ENCODE data around the gene LDHA. TPM values are rescaled to one million over a fixed set of nuclear protein-coding genes. Genes with fewer than 3 reads are reported as not detected.

LDHA gene
- total RNA-seq, 3 donors from 2014 or later (not counting 1 experiment from before 2014, with no cell fraction given): 217 to 275 (median 228) TPM

DNA sequence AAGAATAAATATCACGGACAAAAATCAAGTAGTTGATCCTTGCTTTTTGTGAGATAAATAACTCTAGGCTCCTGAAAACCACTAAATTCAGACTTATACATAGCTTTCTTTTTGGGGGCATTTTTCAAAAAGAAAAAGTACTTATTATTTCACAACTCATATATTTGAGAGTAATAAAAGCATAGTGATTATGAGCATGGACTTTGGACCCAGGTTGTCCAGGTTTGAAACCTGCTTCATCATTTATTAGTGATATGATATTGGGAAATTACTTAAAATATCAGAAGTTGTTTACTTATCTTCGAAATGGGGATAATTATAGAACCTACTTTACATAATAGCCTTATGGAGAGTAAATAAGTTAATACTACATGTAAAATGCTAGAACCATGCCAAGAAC lies 44.3 kb downstream of the LDHA start:
- no peak for DNase-seq
- intact Hi-C loops (cut with micrococcal nuclease): no loop called here
- no peaks in the 10 kb centered on the region for H3K36me3 Mint-ChIP-seq
- no CpG with 5 or more reads among the region's 2 CpGs for WGBS (ENCODE audit: insufficient coverage)
- Histone ChIP-seq H3K4me1 (ENCODE audit: control insufficient read depth, insufficient read depth, low read length) (no peaks in the 10 kb centered on the region), H3K9me3 (ENCODE audit: control insufficient read depth, insufficient read depth, low read length) (no peaks in the 10 kb centered on the region), H3K27ac (ENCODE audit: low read length) (no peak overlapping the region), H3K27me3 (ENCODE audit: control insufficient read depth, insufficient read depth, low read length) (no peaks in the 10 kb centered on the region), H3K4me3 (ENCODE audit: low read length) (no peak overlapping the region), H3K36me3 (ENCODE audit: control insufficient read depth, insufficient read depth, low read length) (no peaks in the 10 kb centered on the region)
- no peaks in the 10 kb centered on the region for H3K4me1 Mint-ChIP-seq
- peaks cover 0 to under 1% of the 10 kb centered on the region in 2 donors for H3K27me3 Mint-ChIP-seq (ENCODE audit: low read depth in 2 of 2)
- H3K27ac Mint-ChIP-seq: no peak overlapping the region
- H3K9me3 Mint-ChIP-seq: no peaks in the 10 kb centered on the region
- TF ChIP-seq, protein P1, sequence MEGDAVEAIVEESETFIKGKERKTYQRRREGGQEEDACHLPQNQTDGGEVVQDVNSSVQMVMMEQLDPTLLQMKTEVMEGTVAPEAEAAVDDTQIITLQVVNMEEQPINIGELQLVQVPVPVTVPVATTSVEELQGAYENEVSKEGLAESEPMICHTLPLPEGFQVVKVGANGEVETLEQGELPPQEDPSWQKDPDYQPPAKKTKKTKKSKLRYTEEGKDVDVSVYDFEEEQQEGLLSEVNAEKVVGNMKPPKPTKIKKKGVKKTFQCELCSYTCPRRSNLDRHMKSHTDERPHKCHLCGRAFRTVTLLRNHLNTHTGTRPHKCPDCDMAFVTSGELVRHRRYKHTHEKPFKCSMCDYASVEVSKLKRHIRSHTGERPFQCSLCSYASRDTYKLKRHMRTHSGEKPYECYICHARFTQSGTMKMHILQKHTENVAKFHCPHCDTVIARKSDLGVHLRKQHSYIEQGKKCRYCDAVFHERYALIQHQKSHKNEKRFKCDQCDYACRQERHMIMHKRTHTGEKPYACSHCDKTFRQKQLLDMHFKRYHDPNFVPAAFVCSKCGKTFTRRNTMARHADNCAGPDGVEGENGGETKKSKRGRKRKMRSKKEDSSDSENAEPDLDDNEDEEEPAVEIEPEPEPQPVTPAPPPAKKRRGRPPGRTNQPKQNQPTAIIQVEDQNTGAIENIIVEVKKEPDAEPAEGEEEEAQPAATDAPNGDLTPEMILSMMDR (IDR thresholded peaks at IDR 0.05): no peak
- no peak overlapping the region for H3K4me3 Mint-ChIP-seq
- ATAC-seq: no peak

- Histone ChIP-seq H3K36me3 (ENCODE audit: control insufficient read depth, insufficient read depth, low read length) (no peaks in the 10 kb centered on the region), H3K4me3 (ENCODE audit: low read length) (no peak overlapping the region), H3K27me3 (ENCODE audit: control insufficient read depth, insufficient read depth, low read length) (no peaks in the 10 kb centered on the region), H3K27ac (ENCODE audit: low read length) (no peak overlapping the region), H3K9me3 (ENCODE audit: control insufficient read depth, insufficient read depth, low read length) (no peaks in the 10 kb centered on the region), H3K4me1 (ENCODE audit: control insufficient read depth, insufficient read depth, low read length) (no peaks in the 10 kb centered on the region)
- intact Hi-C loops (cut with micrococcal nuclease): no loop called here
- no peak for DNase-seq
- TF ChIP-seq, protein P1 (IDR thresholded peaks at IDR 0.05): no peak
- Mint-ChIP-seq H3K4me1 (no peaks in the 10 kb centered on the region), H3K9me3 (no peaks in the 10 kb centered on the region), H3K27ac (no peak overlapping the region), H3K36me3 (no peaks in the 10 kb centered on the region), H3K4me3 (no peak overlapping the region), H3K27me3 (ENCODE audit: low read depth in 2 of 2) (peaks cover 7 to 19% of the 10 kb centered on the region in 2 donors)
- no peak for ATAC-seq
- WGBS (ENCODE audit: insufficient coverage): 84% methylated on average over 3 of the region's 3 CpGs
Observed at GRCh38 chr11:18449251-18449650, 54.9 kb downstream of the LDHA start.

GRCh38 chr11:18452927-18453326 lies 58.6 kb downstream of the LDHA start:
- Mint-ChIP-seq H3K4me1 (peaks cover 0 to 6% of the 10 kb centered on the region in 2 donors), H3K27ac (no peak overlapping the region), H3K9me3 (no peaks in the 10 kb centered on the region), H3K36me3 (no peaks in the 10 kb centered on the region), H3K4me3 (no peak overlapping the region), H3K27me3 (ENCODE audit: low read depth in 2 of 2) (peaks cover 0 to 17% of the 10 kb centered on the region in 2 donors)
- no peaks in the 10 kb centered on the region for H3K27me3 ChIP-seq (ENCODE audit: control insufficient read depth, insufficient read depth, low read length)
- no peak overlapping the region for H3K27ac ChIP-seq (ENCODE audit: low read length)
- ATAC-seq (no peak), DNase-seq (no peak)
- TF ChIP-seq, protein P1 (IDR thresholded peaks at IDR 0.05): no peak
- H3K9me3 ChIP-seq (ENCODE audit: control insufficient read depth, insufficient read depth, low read length): no peaks in the 10 kb centered on the region
- intact Hi-C loops (cut with micrococcal nuclease): no loop called here
- 89% methylated on average over 2 of the region's 2 CpGs for WGBS (ENCODE audit: insufficient coverage)
- no peaks in the 10 kb centered on the region for H3K36me3 ChIP-seq (ENCODE audit: control insufficient read depth, insufficient read depth, low read length)
- no peak overlapping the region for H3K4me3 ChIP-seq (ENCODE audit: low read length)
- H3K4me1 ChIP-seq (ENCODE audit: control insufficient read depth, insufficient read depth, low read length): no peaks in the 10 kb centered on the region

DNA sequence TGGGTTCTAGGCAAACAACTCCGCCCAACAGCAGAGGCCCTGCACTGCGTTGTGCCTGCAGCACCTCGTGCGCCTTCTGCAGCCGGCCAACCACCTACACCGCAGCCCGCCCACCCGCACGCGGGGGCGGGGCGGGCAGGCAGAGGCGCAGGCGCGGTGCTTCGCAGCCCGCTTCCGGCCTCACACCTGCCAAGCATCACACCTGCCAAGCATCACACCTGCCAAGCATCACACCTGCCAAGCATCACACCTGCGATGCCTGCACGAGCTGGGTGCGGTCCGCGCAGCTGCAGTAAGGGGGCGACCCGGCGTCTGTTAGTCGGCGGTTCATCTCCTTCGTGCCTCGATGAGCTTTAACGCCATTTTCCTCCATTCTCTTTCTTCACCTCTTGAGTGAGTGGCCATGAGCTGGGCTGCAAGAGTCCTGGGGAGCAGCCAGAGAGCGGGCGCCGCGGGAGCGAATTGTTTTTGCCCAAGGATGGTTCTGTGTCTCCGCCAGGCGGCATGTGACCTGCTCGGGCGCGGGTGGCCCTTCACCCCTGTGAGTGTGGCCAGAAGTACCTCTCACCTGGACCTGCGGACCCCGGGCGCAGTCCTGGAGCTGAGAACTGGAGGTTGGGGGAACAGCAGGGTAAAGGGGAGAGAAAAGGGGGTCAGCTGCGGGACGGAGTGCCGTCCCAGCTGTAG lies 61.5 kb downstream of the LDHA start, which contains the start of gene LDHAL6A:
LDHAL6A (plus strand) TSS at position 171 of the 687 bp plus-strand sequence. CDS start 825 bp downstream, outside the sequence.
- Histone ChIP-seq H3K36me3 (ENCODE audit: control insufficient read depth, insufficient read depth, low read length) (no peaks in the 10 kb centered on the region), H3K27ac (ENCODE audit: low read length) (no peak within 1 kb of the TSS), H3K4me1 (ENCODE audit: control insufficient read depth, insufficient read depth, low read length) (no peaks in the 10 kb centered on the region), H3K9me3 (ENCODE audit: control insufficient read depth, insufficient read depth, low read length) (no peaks in the 10 kb centered on the region), H3K27me3 (ENCODE audit: control insufficient read depth, insufficient read depth, low read length) (no peaks in the 10 kb centered on the region), H3K4me3 (ENCODE audit: low read length) (no peak within 1 kb of the TSS)
- WGBS (ENCODE audit: insufficient coverage): 69% methylated on average over 47 of the region's 47 CpGs
- TF ChIP-seq, protein P1 (IDR thresholded peaks at IDR 0.05): no peak
- Mint-ChIP-seq H3K27me3 (ENCODE audit: low read depth in 2 of 2) (no peaks in the 10 kb centered on the region), H3K4me3 (peak within 1 kb of the TSS; percentile 49), H3K36me3 (no peaks in the 10 kb centered on the region), H3K4me1 (peaks cover 0 to 6% of the 10 kb centered on the region in 2 donors), H3K27ac (peak within 1 kb of the TSS in 1 of 2 donors; percentile 19), H3K9me3 (no peaks in the 10 kb centered on the region)
- intact Hi-C loops (cut with micrococcal nuclease): no loop called here
- peak; percentile 5 to 25 for DNase-seq
- peak; percentile 53 to 89 (median 76) for ATAC-seq
